ENCODE measurements around the gene ZNF580.

GRCh38 chr19:55618426-55618825, 22.4 kb upstream of the ZNF580 start:
- no peak for TF ChIP-seq CTCF (IDR thresholded peaks at IDR 0.05)
- no peak for TF ChIP-seq POLR2A (IDR thresholded peaks at IDR 0.05)
